Cardiac muscle cell (in vitro differentiated cells and primary cell): ENCODE data around the gene DGKB. TPM values are rescaled to one million over a fixed set of nuclear protein-coding genes. Genes with fewer than 3 reads are reported as not detected.

Source experiments
- DNase-seq, 2 donors: peaks; one replicate each; pipeline versions ENCODE4 v3.0.0 to v3.0.0-alpha.2; 2010 to 2017; ENCODE audit warnings: low read depth in 1 of 2, low spot score in 1 of 2
- H3K27ac ChIP-seq: fragments of 200-600 bp; sonication (generic); 2 replicates; pipeline ENCODE4 v1.5.1; 2016
- H3K27me3 ChIP-seq: fragments of 200-600 bp; sonication (generic); 2 replicates; pipeline ENCODE4 v1.6.0; 2016; ENCODE audit warnings: control low read depth
- H3K36me3 ChIP-seq: fragments of 200-600 bp; sonication (generic); 2 replicates; pipeline ENCODE4 v1.5.1; 2016; ENCODE audit warnings: control low read depth
- H3K4me1 ChIP-seq: fragments of 200-600 bp; sonication (generic); 2 replicates; pipeline ENCODE4 v1.8.1; 2017; ENCODE audit warnings: low read depth, mild to moderate bottlenecking, mixed run types
- H3K4me3 ChIP-seq: fragments of 200-600 bp; sonication (generic); 2 replicates; pipeline ENCODE4 v1.5.1; 2016; ENCODE audit warnings: mild to moderate bottlenecking
- H3K9me3 ChIP-seq: fragments of 200-600 bp; sonication (generic); 2 replicates; pipeline ENCODE4 v1.5.1; 2017; ENCODE audit warnings: low read depth, mild to moderate bottlenecking, control low read depth
- CTCF ChIP-seq: IDR thresholded peaks from 2 replicates; pipeline ENCODE4 v1.5.1; 2012; ENCODE audit warnings: low read depth, mild to moderate bottlenecking, low read length
- polyA plus RNA-seq: library from polyadenylated mRNA; unstranded; fragments of >200 nt; fragmentation: Nextera tagmentation; extraction: Ambion mirVana; gene quantifications from 2 replicates; pipeline ENCODE4 v1.2.1, GENCODE V29; 2016
- total RNA-seq: library from RNA; depleted of rRNA; stranded (reverse); fragments of >200 nt; gene quantifications from 2 replicates; pipeline ENCODE4 v1.2.3, GENCODE V29; 2016

The DGKB gene
- total RNA-seq: 0.53 and 0.86 TPM in 2 replicates
- polyA plus RNA-seq: 0.07 and 1.6 TPM in 2 replicates

GRCh38 chr7:14902589-14903067 is at the start of gene DGKB:
TSS of gene DGKB (minus strand) at chr7:14902751.
- Histone ChIP-seq H3K9me3 (no peaks in the 10 kb centered on the region), H3K27ac (no peak within 1 kb of the TSS), H3K4me1 (no peaks in the 10 kb centered on the region), H3K4me3 (peak within 1 kb of the TSS; percentile 25), H3K27me3 (no peaks in the 10 kb centered on the region), H3K36me3 (no peaks in the 10 kb centered on the region)
- no peak for TF ChIP-seq CTCF
- DNase-seq: peak; percentile 40 to 54

GRCh38 chr7:14950013-14950412 is 47.5 kb upstream of the DGKB start:
- H3K36me3 ChIP-seq: no peaks in the 10 kb centered on the region
- TF ChIP-seq CTCF: no peak
- H3K27ac ChIP-seq: no peak overlapping the region
- H3K9me3 ChIP-seq: no peaks in the 10 kb centered on the region
- H3K4me1 ChIP-seq: no peaks in the 10 kb centered on the region
- H3K4me3 ChIP-seq: no peak overlapping the region
- DNase-seq: no peak
- H3K27me3 ChIP-seq: no peaks in the 10 kb centered on the region

GRCh38 chr7:14938181-14938580 is 35.6 kb upstream of the DGKB start:
- Histone ChIP-seq H3K4me3 (no peak overlapping the region), H3K36me3 (no peaks in the 10 kb centered on the region), H3K9me3 (no peaks in the 10 kb centered on the region), H3K27me3 (no peaks in the 10 kb centered on the region), H3K27ac (no peak overlapping the region), H3K4me1 (no peaks in the 10 kb centered on the region)
- DNase-seq: no peak
- TF ChIP-seq CTCF: no peak

- Histone ChIP-seq H3K4me3 (no peak overlapping the region), H3K4me1 (no peaks in the 10 kb centered on the region)
- DNase-seq: no peak
Measured at GRCh38 chr7:14937581-14937980, 35.0 kb upstream of the DGKB start.

GRCh38 chr7:14936554-14936953 is 34.0 kb upstream of the DGKB start:
- Histone ChIP-seq H3K27ac (no peak overlapping the region), H3K36me3 (no peaks in the 10 kb centered on the region), H3K9me3 (no peaks in the 10 kb centered on the region), H3K27me3 (no peaks in the 10 kb centered on the region), H3K4me3 (no peak overlapping the region), H3K4me1 (no peaks in the 10 kb centered on the region)
- no peak for TF ChIP-seq CTCF
- peak in 1 of 2 donors; percentile 27 for DNase-seq

More at GRCh38 chr7:14937581-14937980, 35.0 kb upstream of the DGKB start:
- no peak overlapping the region for H3K27ac ChIP-seq
- no peaks in the 10 kb centered on the region for H3K27me3 ChIP-seq
- no peaks in the 10 kb centered on the region for H3K9me3 ChIP-seq
- no peak for TF ChIP-seq CTCF
- H3K36me3 ChIP-seq: no peaks in the 10 kb centered on the region

GRCh38 chr7:14934839-14935238 is 32.3 kb upstream of the DGKB start:
- no peak for TF ChIP-seq CTCF
- Histone ChIP-seq H3K27ac (no peak overlapping the region), H3K4me3 (no peak overlapping the region), H3K4me1 (no peaks in the 10 kb centered on the region), H3K9me3 (no peaks in the 10 kb centered on the region), H3K27me3 (no peaks in the 10 kb centered on the region), H3K36me3 (no peaks in the 10 kb centered on the region)
- no peak for DNase-seq
